NB4 (cell line): Measurements from ENCODE around the gene ZNF423.

ENCODE experiments used
- DNase-seq: peaks from one replicate; pipeline ENCODE4 v3.0.0; 2010; ENCODE audit warnings: low read depth
- H3K4me3 ChIP-seq: one replicate; pipeline ENCODE4 v1.5.1; 2011; ENCODE audit warnings: mild to moderate bottlenecking, low read depth, low read length, moderate library complexity
- MYC ChIP-seq: IDR thresholded peaks from 2 replicates; pipeline ENCODE4 v1.6.1; 2011; ENCODE audit warnings: low read depth, low read length
- POLR2A ChIP-seq: IDR thresholded peaks from 2 replicates; pipeline ENCODE4 v1.6.1; 2011; ENCODE audit warnings: mild to moderate bottlenecking; ENCODE audit not compliant: insufficient read length; ENCODE audit errors: extremely low read depth
- TF ChIP-seq, protein P1 (sequence below): IDR thresholded peaks from one replicate; pipeline ENCODE4 v1.5.1; 2012; ENCODE audit warnings: low read depth, low read length
- TF ChIP-seq, protein P2 (sequence below): IDR thresholded peaks from 2 replicates; pipeline ENCODE4 v1.6.1; 2011; ENCODE audit warnings: low read depth, low read length

Gene ZNF423

DNA sequence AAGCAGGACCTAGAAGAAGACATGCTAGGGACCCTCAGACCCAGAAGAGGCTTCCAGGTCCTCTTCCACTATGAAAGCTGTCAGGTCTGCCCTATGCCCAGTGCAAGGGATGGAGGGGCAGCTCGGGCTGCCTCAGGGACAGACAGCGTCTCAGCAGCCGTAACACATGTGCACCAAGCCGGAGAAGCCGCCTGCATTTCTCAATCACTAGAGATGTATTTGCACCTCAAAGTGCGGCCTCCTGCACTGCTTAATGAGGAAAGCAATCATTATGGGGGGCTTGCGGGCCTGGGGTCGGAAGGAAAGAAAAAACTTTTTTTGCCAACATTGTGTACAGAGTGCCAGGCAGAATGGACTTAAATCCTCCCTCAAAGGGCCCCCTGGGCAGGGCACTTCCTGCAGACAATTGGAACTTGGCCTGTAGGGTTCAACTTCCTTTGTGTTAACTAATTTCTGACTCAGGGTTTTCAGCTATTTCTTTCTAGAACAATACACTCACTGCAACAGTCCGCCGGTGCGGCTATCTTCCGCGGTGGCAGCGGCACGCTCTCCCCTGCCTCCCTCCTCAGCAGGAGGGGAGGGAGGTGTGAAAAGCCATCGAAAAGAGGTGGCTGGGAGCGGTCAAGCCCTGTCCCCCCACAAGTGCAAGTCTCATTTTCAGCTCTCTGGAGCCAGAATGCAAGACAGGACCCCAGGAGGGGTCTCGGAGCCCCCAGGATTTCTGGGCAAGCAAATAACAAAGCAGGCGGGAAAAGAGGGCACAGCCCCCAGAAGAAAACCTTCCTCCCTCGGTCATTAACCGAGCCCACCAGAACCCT is 101.2 kb downstream of the ZNF423 start:
- peak overlapping the region; percentile 29 for H3K4me3 ChIP-seq
- peak; percentile 70 for DNase-seq
- TF ChIP-seq, protein P1, sequence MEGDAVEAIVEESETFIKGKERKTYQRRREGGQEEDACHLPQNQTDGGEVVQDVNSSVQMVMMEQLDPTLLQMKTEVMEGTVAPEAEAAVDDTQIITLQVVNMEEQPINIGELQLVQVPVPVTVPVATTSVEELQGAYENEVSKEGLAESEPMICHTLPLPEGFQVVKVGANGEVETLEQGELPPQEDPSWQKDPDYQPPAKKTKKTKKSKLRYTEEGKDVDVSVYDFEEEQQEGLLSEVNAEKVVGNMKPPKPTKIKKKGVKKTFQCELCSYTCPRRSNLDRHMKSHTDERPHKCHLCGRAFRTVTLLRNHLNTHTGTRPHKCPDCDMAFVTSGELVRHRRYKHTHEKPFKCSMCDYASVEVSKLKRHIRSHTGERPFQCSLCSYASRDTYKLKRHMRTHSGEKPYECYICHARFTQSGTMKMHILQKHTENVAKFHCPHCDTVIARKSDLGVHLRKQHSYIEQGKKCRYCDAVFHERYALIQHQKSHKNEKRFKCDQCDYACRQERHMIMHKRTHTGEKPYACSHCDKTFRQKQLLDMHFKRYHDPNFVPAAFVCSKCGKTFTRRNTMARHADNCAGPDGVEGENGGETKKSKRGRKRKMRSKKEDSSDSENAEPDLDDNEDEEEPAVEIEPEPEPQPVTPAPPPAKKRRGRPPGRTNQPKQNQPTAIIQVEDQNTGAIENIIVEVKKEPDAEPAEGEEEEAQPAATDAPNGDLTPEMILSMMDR, result no peak

DNA sequence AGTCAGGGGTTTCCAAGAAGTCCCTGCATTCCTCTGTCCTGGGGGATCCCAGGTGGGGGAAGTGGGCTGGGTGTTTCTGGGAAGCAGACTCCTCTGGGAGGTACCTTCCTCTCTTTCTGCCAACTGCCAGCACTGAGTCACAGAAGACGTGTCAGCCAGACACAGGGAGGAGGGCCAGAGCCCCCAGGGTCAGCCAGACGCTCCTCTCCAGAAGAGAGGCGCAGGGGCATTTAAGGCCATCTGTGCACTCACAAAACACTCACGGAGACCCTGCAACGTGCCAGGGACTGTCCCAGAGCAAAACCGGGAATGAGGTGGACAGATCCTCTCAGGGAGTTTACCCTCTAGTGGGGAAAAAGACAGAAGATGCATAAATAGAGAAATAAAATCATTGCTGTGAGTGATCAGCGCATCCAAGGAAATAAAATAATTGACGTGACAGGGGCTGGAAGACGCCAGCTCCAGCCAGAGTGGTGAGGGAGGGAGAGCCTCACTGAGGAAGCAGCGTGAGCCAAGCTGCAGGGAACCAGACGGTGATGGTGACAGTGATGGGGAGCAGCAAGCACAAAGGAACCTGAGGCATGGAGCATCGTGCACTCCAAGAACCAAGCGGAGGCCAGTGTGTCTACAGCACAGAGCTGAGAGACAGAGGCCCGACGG is 105.4 kb downstream of the ZNF423 start:
- TF ChIP-seq, protein P1, result no peak
- no peak for TF ChIP-seq MYC
- no peak for TF ChIP-seq POLR2A
- TF ChIP-seq, protein P2, sequence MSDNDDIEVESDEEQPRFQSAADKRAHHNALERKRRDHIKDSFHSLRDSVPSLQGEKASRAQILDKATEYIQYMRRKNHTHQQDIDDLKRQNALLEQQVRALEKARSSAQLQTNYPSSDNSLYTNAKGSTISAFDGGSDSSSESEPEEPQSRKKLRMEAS, result no peak
- DNase-seq, result no peak

GRCh38 chr16:49749816-49750215 is 106.1 kb downstream of the ZNF423 start:
- no peak for DNase-seq
- TF ChIP-seq, protein P2, result no peak
- TF ChIP-seq, protein P1, result no peak
- TF ChIP-seq MYC, result no peak
- TF ChIP-seq POLR2A, result no peak
- no peak overlapping the region for H3K4me3 ChIP-seq

More for the DNA sequence above, 105.4 kb downstream of the ZNF423 start:
- no peak overlapping the region for H3K4me3 ChIP-seq

GRCh38 chr16:49748322-49748721 is 107.6 kb downstream of the ZNF423 start:
- H3K4me3 ChIP-seq, result no peak overlapping the region
- TF ChIP-seq MYC (no peak), POLR2A (no peak)
- TF ChIP-seq, protein P2, result no peak
- TF ChIP-seq, protein P1, result no peak
- no peak for DNase-seq

DNA sequence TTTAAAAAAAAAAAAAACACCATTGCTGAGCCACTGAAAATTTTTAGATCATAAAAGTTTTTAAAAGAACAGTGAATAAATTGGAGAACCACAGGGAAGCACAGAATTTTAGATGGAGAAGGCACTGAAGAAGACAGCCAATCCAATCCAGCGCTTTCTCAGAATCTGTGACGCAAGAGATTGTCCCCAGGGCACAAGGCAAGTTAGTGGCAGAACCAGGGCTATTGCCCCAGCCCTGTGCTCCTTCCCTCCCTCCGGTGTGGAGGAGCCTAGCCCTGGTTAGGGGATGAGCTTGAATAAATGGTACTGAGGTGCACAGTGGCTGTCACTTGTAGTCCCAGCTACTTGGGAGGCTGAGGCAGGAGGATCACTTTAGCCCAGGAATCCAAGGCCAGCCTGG is 108.3 kb downstream of the ZNF423 start:
- H3K4me3 ChIP-seq, result no peak overlapping the region
- DNase-seq, result peak; percentile 34
- TF ChIP-seq, protein P2, result no peak
- TF ChIP-seq, protein P1, result no peak
- no peak for TF ChIP-seq MYC
- TF ChIP-seq POLR2A, result no peak
